ENCODE measurements around the gene SNPH.

GRCh38 chr20:1277529-1278322, 11.6 kb downstream of the SNPH start:
- TF ChIP-seq EZH2phosphoT487 (IDR thresholded peaks at IDR 0.05; ENCODE audit: low read length) (no peak), CTCF (IDR thresholded peaks at IDR 0.05; ENCODE audit: low read length) (no peak), EZH2 (optimal IDR thresholded peaks at IDR 0.05; ENCODE audit: low read depth, low read length) (no peak)
